ENCODE results near the gene SP5.
"Not testable (repeated sequence)": the region's sequence is repeated elsewhere in the genome, so short reads cannot be mapped to it uniquely, and the experiment has no call there.

SP5 gene

DNA sequence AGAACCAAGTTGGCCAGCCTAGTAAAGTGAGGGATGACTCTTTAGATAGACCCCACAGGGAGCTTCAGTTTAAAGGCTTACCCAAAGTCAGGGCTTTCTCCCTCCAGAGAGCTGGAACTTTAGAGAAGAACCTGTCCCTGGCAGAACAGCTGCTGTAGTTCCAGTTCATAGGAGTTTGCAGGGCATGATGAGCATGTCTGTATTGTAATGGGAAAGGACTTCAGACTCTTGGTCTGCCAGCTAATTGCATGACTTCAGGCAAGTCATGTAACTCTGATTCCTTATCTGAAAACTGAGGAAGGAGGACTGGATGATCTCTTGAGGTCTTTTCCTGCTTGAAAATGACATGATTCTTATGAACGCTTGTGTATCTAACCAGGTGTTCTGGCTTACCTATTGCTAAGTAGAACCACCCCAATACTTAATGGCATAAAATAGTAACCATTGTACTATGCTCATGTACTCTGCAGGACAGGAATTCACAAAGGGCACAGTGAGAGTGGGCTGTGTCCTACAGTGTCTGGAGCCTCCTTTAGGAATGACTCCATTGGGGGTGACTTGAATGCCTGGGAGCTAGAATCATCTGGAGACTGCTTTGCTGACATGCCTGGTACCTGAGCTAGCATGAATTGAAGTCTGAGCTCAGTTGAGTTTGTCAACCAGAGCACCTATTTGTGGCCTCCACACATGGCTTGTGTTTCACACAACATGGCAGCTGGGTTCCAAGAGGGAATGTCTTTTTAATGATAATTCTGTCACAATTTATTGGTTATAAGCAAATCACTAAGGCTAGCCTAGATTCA, 18.9 kb downstream of the SP5 start:
- no peak for DNase-seq (ENCODE audit: low spot score)
- TF ChIP-seq, protein P1, sequence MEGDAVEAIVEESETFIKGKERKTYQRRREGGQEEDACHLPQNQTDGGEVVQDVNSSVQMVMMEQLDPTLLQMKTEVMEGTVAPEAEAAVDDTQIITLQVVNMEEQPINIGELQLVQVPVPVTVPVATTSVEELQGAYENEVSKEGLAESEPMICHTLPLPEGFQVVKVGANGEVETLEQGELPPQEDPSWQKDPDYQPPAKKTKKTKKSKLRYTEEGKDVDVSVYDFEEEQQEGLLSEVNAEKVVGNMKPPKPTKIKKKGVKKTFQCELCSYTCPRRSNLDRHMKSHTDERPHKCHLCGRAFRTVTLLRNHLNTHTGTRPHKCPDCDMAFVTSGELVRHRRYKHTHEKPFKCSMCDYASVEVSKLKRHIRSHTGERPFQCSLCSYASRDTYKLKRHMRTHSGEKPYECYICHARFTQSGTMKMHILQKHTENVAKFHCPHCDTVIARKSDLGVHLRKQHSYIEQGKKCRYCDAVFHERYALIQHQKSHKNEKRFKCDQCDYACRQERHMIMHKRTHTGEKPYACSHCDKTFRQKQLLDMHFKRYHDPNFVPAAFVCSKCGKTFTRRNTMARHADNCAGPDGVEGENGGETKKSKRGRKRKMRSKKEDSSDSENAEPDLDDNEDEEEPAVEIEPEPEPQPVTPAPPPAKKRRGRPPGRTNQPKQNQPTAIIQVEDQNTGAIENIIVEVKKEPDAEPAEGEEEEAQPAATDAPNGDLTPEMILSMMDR (IDR thresholded peaks at IDR 0.05; ENCODE audit: extremely low read depth, missing control alignments): no peak

DNA sequence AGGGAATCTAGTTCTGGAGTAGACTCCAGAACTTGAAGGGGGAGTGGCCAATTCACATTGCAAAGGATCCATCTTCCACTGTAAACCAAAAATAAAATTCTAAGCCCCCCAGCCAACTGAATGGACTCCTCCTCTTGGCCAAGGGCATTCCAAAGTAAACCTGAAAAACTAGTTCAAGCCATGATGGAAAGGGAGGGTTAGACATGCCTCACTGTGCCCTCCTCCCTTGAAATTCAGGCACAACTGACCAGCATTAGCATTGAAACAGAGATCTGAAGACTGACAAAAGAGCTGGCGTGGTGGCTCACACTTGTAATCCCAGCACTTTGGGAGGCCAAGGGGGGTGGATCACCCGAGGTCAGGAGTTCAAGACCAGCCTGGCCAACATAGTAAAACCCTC, 19.5 kb downstream of the SP5 start:
- DNase-seq (ENCODE audit: low spot score): not testable (repeated sequence)

DNA sequence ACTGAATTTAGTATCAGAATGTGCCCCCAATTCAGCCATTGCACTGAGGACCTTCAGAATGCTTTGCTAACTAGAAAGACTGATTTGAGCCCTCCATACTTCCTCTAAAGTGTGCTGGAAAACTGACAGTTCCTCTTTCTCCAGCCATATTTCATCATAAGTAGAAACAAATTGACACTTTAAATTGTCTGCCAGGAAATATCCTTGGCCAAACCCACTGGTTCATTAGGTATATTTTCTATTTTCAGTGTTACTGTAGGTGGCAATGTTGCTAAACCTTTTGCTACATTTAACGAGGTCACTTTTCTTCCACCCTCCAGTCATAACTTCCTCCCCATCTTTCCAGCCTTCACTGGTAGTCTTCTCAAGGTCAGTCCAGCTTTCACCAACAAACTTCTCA, 21.5 kb downstream of the SP5 start:
- no peak for DNase-seq (ENCODE audit: low spot score)
- TF ChIP-seq, protein P1 (IDR thresholded peaks at IDR 0.05; ENCODE audit: extremely low read depth, missing control alignments): no peak

DNA sequence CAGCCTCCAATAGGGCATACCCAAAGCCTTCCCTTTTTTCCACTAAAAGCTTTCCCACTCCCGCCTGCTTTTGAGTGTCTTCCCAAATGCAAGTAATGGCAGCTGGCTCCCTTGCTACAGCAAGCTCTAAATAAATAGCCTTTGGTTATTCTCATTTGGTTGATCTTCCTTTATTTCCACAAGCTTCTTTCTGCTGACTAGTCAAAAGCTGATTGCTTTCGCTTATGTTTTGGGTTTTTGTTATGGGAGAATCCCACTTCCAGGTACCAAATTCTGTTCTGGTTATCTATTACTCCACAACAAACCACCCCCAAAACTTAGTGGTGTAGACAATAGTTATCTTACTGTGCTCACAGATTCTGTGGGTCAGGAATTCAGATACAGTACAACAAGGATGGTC, 22.3 kb downstream of the SP5 start:
- DNase-seq (ENCODE audit: low spot score): no peak

DNA sequence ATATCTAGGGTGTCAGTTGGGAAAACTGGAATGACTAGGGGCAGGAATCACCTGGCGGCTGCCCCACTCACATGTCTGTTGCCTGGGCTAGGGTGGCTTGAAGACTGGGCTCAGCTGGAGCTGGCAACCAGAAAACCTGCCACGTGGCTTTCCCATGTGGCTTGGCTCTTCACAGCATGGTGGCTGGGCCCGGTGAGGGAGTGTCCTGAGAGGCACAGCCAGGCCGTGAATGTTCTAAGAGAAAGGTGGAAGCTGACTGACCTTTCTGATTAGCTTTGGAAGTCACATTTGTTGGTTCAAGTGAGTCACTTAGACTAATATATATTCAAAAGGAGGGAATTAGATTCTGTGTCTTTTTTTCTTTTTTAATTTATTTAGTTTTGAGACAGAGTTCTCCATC, 22.7 kb downstream of the SP5 start:
- TF ChIP-seq, protein P1 (IDR thresholded peaks at IDR 0.05; ENCODE audit: extremely low read depth, missing control alignments): no peak
- DNase-seq (ENCODE audit: low spot score): no peak

More for the DNA sequence above, 22.3 kb downstream of the SP5 start:
- TF ChIP-seq, protein P1 (IDR thresholded peaks at IDR 0.05; ENCODE audit: extremely low read depth, missing control alignments): no peak

DNA sequence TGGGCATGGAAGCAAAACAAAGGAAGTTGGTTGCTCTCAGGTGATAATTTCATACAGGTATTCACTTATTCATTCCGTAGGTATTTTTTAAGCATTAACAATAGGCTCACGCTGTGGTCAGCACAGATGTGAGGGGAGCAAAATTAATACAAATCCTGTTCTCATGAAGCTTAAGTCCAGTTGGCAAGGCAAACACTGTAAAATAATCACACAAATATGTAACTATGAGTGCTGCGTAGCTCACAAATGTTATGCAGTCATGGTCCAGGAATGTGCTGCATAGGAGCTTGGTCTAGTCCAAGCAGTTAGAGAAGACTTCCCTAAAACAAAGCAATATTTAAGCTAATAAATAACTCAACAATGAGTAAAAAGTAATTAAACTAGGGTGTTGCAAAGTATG, 23.9 kb downstream of the SP5 start:
- no peak for DNase-seq (ENCODE audit: low spot score)

DNA sequence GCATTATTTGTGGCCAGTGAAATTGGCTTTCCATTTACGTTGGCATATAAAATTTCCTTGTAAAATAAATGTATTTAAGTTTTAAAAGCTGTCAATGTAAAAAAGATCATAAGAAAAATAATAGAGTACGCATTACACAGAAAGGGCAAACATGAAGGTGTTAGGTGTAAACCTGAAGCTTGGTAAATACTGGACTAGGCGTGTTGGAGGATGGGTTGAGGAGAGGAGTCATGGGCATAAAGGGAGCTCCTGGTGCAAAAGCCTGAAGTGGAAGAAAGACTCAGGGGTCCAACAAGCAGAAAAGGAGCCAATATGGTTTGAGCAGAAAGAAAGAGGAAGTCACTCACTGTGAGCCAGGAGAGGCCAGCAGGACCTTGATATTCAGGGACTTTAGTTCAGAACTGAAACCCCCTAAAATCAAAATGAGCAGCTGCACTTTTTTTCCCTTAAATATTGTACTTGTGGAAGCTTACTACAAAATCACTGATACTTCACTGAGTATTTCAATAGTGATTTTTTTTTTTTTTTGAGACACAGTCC, 24.4 kb downstream of the SP5 start:
- TF ChIP-seq, protein P1 (IDR thresholded peaks at IDR 0.05; ENCODE audit: extremely low read depth, missing control alignments): no peak
- DNase-seq (ENCODE audit: low spot score): no peak

More for the DNA sequence above, 23.9 kb downstream of the SP5 start:
- TF ChIP-seq, protein P1 (IDR thresholded peaks at IDR 0.05; ENCODE audit: extremely low read depth, missing control alignments): no peak

DNA sequence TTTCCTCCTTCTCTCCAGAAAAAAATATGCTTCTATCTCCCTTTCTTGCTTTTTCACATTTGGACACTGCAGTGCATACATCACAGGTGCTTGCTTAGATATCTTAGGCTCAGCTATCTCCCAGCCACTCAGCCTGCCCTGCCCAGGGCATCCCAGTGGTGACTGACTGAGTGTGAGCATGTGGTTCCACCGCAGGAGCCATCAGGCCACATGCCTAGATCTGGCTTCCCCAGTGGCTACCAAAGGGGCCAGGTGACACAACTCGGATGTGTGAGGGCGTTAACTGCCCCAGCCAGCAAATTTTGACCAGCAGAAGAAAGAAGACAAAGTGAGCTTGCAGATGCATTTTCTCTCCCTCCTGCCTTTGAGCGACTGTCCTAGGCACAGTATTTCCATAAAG, 25.5 kb downstream of the SP5 start:
- TF ChIP-seq, protein P1 (IDR thresholded peaks at IDR 0.05; ENCODE audit: extremely low read depth, missing control alignments): no peak
- no peak for DNase-seq (ENCODE audit: low spot score)

All from GM20000 (cell line).